ENCODE measurements around the gene PDE6C.

The PDE6C gene

DNA sequence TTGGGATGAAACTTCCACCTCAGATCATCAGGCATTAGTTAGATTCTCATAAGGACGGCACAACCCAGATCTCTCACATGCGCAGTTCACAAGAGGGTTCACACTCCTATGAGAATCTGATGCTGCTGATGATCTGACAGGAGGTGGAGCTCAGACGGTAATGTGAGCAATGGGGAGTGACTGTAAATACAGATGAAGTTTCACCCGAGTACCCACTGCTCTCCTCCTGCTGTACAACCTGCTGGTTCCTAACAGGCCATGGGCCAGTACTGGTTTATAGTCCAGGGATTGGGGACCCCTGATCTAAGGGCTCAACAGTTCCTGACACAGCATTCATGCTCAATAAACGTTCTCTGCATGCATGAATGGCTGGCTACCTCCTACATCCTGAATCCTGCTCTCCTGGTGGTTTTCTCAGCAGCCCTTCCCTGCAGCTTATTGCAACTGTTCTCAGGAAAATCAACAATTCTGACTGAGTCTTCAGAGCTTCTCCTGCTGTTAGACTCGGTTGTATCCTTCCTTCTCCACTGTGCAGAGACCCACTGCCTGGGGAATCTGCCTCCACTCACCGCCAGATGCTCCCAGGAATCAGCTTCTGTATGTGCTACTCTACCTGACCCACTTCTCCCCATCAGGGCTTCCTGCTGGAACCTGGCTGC, 17.4 kb downstream of the PDE6C start:
- H3K4me3 ChIP-seq (ENCODE audit: low read length): no peak overlapping the region
- no peak overlapping the region for H3K4me2 ChIP-seq (ENCODE audit: low read depth, low read length)
- H3K9ac ChIP-seq (ENCODE audit: low read length): no peak overlapping the region
- no peak overlapping the region for H3K27ac ChIP-seq (ENCODE audit: low read length)
- H3K9me3 ChIP-seq (replicated peaks; ENCODE audit: insufficient read depth, low read length): no peaks in the 10 kb centered on the region
- no peak for DNase-seq
- H3K79me2 ChIP-seq (ENCODE audit: low read length): no peaks in the 10 kb centered on the region
- H3F3A ChIP-seq (ENCODE audit: insufficient read depth, low read length): no peaks in the 10 kb centered on the region
- H2AFZ ChIP-seq (ENCODE audit: low read length): no peak overlapping the region
- H3K36me3 ChIP-seq (replicated peaks; ENCODE audit: insufficient read depth, low read length): no peaks in the 10 kb centered on the region
- no peaks in the 10 kb centered on the region for H3K27me3 ChIP-seq (replicated peaks; ENCODE audit: insufficient read depth, low read length)
- TF ChIP-seq, protein P1, sequence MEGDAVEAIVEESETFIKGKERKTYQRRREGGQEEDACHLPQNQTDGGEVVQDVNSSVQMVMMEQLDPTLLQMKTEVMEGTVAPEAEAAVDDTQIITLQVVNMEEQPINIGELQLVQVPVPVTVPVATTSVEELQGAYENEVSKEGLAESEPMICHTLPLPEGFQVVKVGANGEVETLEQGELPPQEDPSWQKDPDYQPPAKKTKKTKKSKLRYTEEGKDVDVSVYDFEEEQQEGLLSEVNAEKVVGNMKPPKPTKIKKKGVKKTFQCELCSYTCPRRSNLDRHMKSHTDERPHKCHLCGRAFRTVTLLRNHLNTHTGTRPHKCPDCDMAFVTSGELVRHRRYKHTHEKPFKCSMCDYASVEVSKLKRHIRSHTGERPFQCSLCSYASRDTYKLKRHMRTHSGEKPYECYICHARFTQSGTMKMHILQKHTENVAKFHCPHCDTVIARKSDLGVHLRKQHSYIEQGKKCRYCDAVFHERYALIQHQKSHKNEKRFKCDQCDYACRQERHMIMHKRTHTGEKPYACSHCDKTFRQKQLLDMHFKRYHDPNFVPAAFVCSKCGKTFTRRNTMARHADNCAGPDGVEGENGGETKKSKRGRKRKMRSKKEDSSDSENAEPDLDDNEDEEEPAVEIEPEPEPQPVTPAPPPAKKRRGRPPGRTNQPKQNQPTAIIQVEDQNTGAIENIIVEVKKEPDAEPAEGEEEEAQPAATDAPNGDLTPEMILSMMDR (IDR thresholded peaks at IDR 0.05; ENCODE audit: low read length): no peak
- TF ChIP-seq EZH2 (optimal IDR thresholded peaks at IDR 0.05; ENCODE audit: low read depth, low read length) (no peak), EZH2phosphoT487 (IDR thresholded peaks at IDR 0.05; ENCODE audit: low read length) (no peak)
- no peaks in the 10 kb centered on the region for H4K20me1 ChIP-seq (ENCODE audit: insufficient read depth, low read length)
- H3K4me1 ChIP-seq (ENCODE audit: low read length): no peaks in the 10 kb centered on the region
- H3K9me2 ChIP-seq (replicated peaks; ENCODE audit: insufficient read depth, low read length): no peaks in the 10 kb centered on the region

- no peak overlapping the region for H3K27ac ChIP-seq (ENCODE audit: low read length)
- TF ChIP-seq, protein P1 (IDR thresholded peaks at IDR 0.05; ENCODE audit: low read length): no peak
- H3K79me2 ChIP-seq (ENCODE audit: low read length): no peaks in the 10 kb centered on the region
- H3F3A ChIP-seq (ENCODE audit: insufficient read depth, low read length): no peaks in the 10 kb centered on the region
- H4K20me1 ChIP-seq (ENCODE audit: insufficient read depth, low read length): no peaks in the 10 kb centered on the region
- H3K27me3 ChIP-seq (replicated peaks; ENCODE audit: insufficient read depth, low read length): no peaks in the 10 kb centered on the region
- H2AFZ ChIP-seq (ENCODE audit: low read length): no peak overlapping the region
- no peaks in the 10 kb centered on the region for H3K4me1 ChIP-seq (ENCODE audit: low read length)
- H3K4me2 ChIP-seq (ENCODE audit: low read depth, low read length): no peak overlapping the region
- no peak overlapping the region for H3K9ac ChIP-seq (ENCODE audit: low read length)
- H3K36me3 ChIP-seq (replicated peaks; ENCODE audit: insufficient read depth, low read length): no peaks in the 10 kb centered on the region
- H3K4me3 ChIP-seq (ENCODE audit: low read length): no peak overlapping the region
- no peaks in the 10 kb centered on the region for H3K9me3 ChIP-seq (replicated peaks; ENCODE audit: insufficient read depth, low read length)
- H3K9me2 ChIP-seq (replicated peaks; ENCODE audit: insufficient read depth, low read length): no peaks in the 10 kb centered on the region
- DNase-seq: no peak
These were observed 18.6 kb downstream of the PDE6C start for GRCh38 chr10:93630625-93631557.

DNA sequence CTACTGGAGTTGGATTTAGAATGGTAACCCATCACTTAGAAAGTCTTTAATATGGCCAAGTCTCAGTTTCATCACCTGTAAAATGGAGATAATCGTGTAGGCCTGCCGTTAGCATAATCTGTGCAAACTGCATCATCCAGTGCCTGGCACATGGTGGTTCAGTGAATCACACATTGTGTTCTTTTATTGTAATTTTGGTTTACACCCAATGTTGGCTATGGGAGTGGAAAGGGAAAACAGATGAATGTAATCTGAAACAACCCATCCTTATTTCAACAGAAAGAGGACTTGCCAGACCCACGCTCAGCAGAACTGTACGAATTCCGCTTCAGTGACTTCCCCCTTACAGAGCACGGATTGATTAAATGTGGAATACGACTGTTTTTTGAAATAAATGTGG, 27.5 kb downstream of the PDE6C start:
- Histone ChIP-seq H3K27ac (ENCODE audit: low read length) (no peak overlapping the region), H3K4me3 (ENCODE audit: low read length) (no peak overlapping the region), H3K9me3 (replicated peaks; ENCODE audit: insufficient read depth, low read length) (no peaks in the 10 kb centered on the region), H3K9ac (ENCODE audit: low read length) (no peak overlapping the region), H3K36me3 (replicated peaks; ENCODE audit: insufficient read depth, low read length) (no peaks in the 10 kb centered on the region), H3F3A (ENCODE audit: insufficient read depth, low read length) (no peaks in the 10 kb centered on the region), H3K4me2 (ENCODE audit: low read depth, low read length) (no peak overlapping the region), H3K79me2 (ENCODE audit: low read length) (no peaks in the 10 kb centered on the region), H4K20me1 (ENCODE audit: insufficient read depth, low read length) (no peaks in the 10 kb centered on the region), H3K4me1 (ENCODE audit: low read length) (no peaks in the 10 kb centered on the region), H3K27me3 (replicated peaks; ENCODE audit: insufficient read depth, low read length) (no peaks in the 10 kb centered on the region), H3K9me2 (replicated peaks; ENCODE audit: insufficient read depth, low read length) (no peaks in the 10 kb centered on the region), H2AFZ (ENCODE audit: low read length) (no peak overlapping the region)
- DNase-seq: no peak
- TF ChIP-seq EZH2phosphoT487 (IDR thresholded peaks at IDR 0.05; ENCODE audit: low read length): no peak
- TF ChIP-seq, protein P1 (IDR thresholded peaks at IDR 0.05; ENCODE audit: low read length): no peak
- no peak for TF ChIP-seq EZH2 (optimal IDR thresholded peaks at IDR 0.05; ENCODE audit: low read depth, low read length)
